Liver (tissue), 9 donors: Measurements from ENCODE around the gene ZC4H2. TPM values are rescaled to one million over a fixed set of nuclear protein-coding genes. Genes with fewer than 3 reads are reported as not detected.

Experiments
- DNase-seq: peaks from one replicate; pipeline ENCODE4 v3.0.0-alpha.2; 2017; ENCODE audit warnings: low spot score
- H3K27ac ChIP-seq, 2 donors: one replicate each; pipeline ENCODE4 v1.7.0; 2013; ENCODE audit warnings: inconsistent platforms in 2 of 2, low read length in 2 of 2, control low read depth in 1 of 2, low read depth in 1 of 2, mild to moderate bottlenecking in 1 of 2
- H3K27me3 ChIP-seq, 4 donors: one replicate each; pipeline versions ENCODE4 v1.6.1 to v1.7.0; 2013; ENCODE audit warnings: low read length in 3 of 4, inconsistent platforms in 1 of 4, mild to moderate bottlenecking in 1 of 4, moderate library complexity in 1 of 4; ENCODE audit not compliant: control insufficient read depth in 4 of 4, insufficient read depth in 4 of 4
- H3K36me3 ChIP-seq, 4 donors: one replicate each; pipeline versions ENCODE4 v1.6.1 to v1.7.0; 2013; ENCODE audit warnings: low read length in 3 of 4, mild to moderate bottlenecking in 3 of 4, low read depth in 1 of 4, moderate library complexity in 1 of 4; ENCODE audit not compliant: control insufficient read depth in 4 of 4, insufficient read depth in 3 of 4
- H3K4me1 ChIP-seq, 4 donors: one replicate each; pipeline versions ENCODE4 v1.6.1 to v1.7.0; 2013; ENCODE audit warnings: low read length in 3 of 4, mild to moderate bottlenecking in 3 of 4, moderate library complexity in 1 of 4; ENCODE audit not compliant: control insufficient read depth in 4 of 4, insufficient read depth in 4 of 4
- H3K4me3 ChIP-seq, 3 donors: one replicate each; pipeline versions ENCODE4 v1.6.1 to v1.7.0; 2013; ENCODE audit warnings: low read length in 3 of 3, control low read depth in 1 of 3, low read depth in 1 of 3, mild to moderate bottlenecking in 1 of 3
- H3K9ac ChIP-seq, 2 donors: one replicate each; pipeline ENCODE4 v1.7.0; 2013; ENCODE audit warnings: low read length in 2 of 2, mild to moderate bottlenecking in 2 of 2, moderate library complexity in 2 of 2, control low read depth in 1 of 2, low read depth in 1 of 2
- H3K9me3 ChIP-seq, 4 donors: one replicate each; pipeline versions ENCODE4 v1.6.1 to v1.7.0; 2013; ENCODE audit warnings: low read length in 3 of 4; ENCODE audit not compliant: control insufficient read depth in 4 of 4
- EGR1 ChIP-seq, 2 donors: IDR thresholded peaks; 2 replicates each; pipeline ENCODE4 v1.6.1; 2016 to 2018; ENCODE audit warnings: antibody characterized with exemption in 2 of 2, low read depth in 2 of 2
- FOXA1 ChIP-seq: IDR thresholded peaks from 2 replicates; pipeline ENCODE4 v1.6.1; 2016; ENCODE audit warnings: antibody characterized with exemption
- FOXA2 ChIP-seq: IDR thresholded peaks from 2 replicates; pipeline ENCODE4 v1.6.1; 2016; ENCODE audit warnings: antibody characterized with exemption
- GABPA ChIP-seq, 2 donors: IDR thresholded peaks in 1 of 2; conservative IDR thresholded peaks in 1 of 2; 2 replicates each; pipeline ENCODE4 v1.6.1; 2016; ENCODE audit warnings: antibody characterized with exemption in 2 of 2, mild to moderate bottlenecking in 1 of 2, moderate library complexity in 1 of 2
- HNF4A ChIP-seq, 2 donors: conservative IDR thresholded peaks; 2 replicates each; pipeline ENCODE4 v1.6.1; 2016; ENCODE audit warnings: antibody characterized with exemption in 2 of 2, mild to moderate bottlenecking in 2 of 2
- HNF4G ChIP-seq: IDR thresholded peaks from 2 replicates; pipeline ENCODE4 v1.6.1; 2016; ENCODE audit warnings: antibody characterized with exemption
- JUND ChIP-seq, 2 donors: IDR thresholded peaks; 2 replicates each; pipeline ENCODE4 v1.6.1; 2016; ENCODE audit warnings: antibody characterized with exemption in 2 of 2
- NR2F2 ChIP-seq: IDR thresholded peaks from 2 replicates; pipeline ENCODE4 v1.6.1; 2016; ENCODE audit warnings: antibody characterized with exemption
- RAD21 ChIP-seq, 2 donors: IDR thresholded peaks; 2 replicates each; pipeline ENCODE4 v1.6.1; 2016; ENCODE audit warnings: antibody characterized with exemption in 2 of 2, mild to moderate bottlenecking in 2 of 2
- RXRA ChIP-seq, 2 donors: IDR thresholded peaks; 2 replicates each; pipeline ENCODE4 v1.6.1; 2017 to 2018; ENCODE audit warnings: antibody characterized with exemption in 2 of 2, mild to moderate bottlenecking in 1 of 2
- SP1 ChIP-seq: IDR thresholded peaks from 2 replicates; pipeline ENCODE4 v1.6.1; 2018; ENCODE audit warnings: antibody characterized with exemption, mild to moderate bottlenecking
- TAF1 ChIP-seq: conservative IDR thresholded peaks from 2 replicates; pipeline ENCODE4 v1.6.1; 2016; ENCODE audit warnings: antibody characterized with exemption, mild to moderate bottlenecking
- YY1 ChIP-seq: IDR thresholded peaks from 2 replicates; pipeline ENCODE4 v1.6.1; 2016; ENCODE audit warnings: antibody characterized with exemption, mild to moderate bottlenecking
- WGBS: extraction: QIAGEN DNeasy Blood & Tissue Kit; methylation state at CpG from one replicate; pipeline ENCODE4 v1.1.7; 2013; 5-methylcytosine and 5-hydroxymethylcytosine counted together
- polyA plus RNA-seq, 2 donors: library from polyadenylated mRNA; stranded (reverse) in 1 of 2; unstranded in 1 of 2; fragments of 200-250 nt in 1 of 2; fragments of >200 nt in 1 of 2; fragmentation: Nextera tagmentation in 1 of 2; extraction: Ambion mirVana in 1 of 2; gene quantifications; one replicate each; pipeline versions ENCODE4 v1.2.1 to v1.2.3, GENCODE V29; 2013 to 2015
- total RNA-seq, 2 donors: library from RNA; depleted of rRNA; stranded (reverse); fragments of >200 nt; gene quantifications; one replicate each; pipeline ENCODE4 v1.2.3, GENCODE V29; 2014
- TF ChIP-seq, protein P1 (sequence below): IDR thresholded peaks from 2 replicates; pipeline ENCODE4 v1.6.1; 2016; ENCODE audit warnings: antibody characterized with exemption
- TF ChIP-seq, protein P2 (sequence below): IDR thresholded peaks from 2 replicates; pipeline ENCODE4 v1.6.1; 2016; ENCODE audit warnings: antibody characterized with exemption, mild to moderate bottlenecking
- TF ChIP-seq, protein P3 (sequence below): fragments of 150-350 bp; IDR thresholded peaks from 2 replicates; pipeline ENCODE4 v1.5.1; 2017; ENCODE audit warnings: improper control_type of control experiment, low read depth, low read length; ENCODE audit not compliant: missing input control
- TF ChIP-seq, protein P4 (sequence below): IDR thresholded peaks from 2 replicates; pipeline ENCODE4 v1.6.1; 2016; ENCODE audit warnings: antibody characterized with exemption
- TF ChIP-seq, protein P5 (sequence below): IDR thresholded peaks from 2 replicates; pipeline ENCODE4 v1.6.1; 2016; ENCODE audit warnings: antibody characterized with exemption
- donor health status: healthy.
- donor health status: healthy.
- donor health status: healthy.
- donor health status: healthy.
- donor health status: healthy.

ZC4H2 gene
- total and polyA plus RNA-seq, 4 donors: 1.8 to 5.2 (median 2.4) TPM

DNA sequence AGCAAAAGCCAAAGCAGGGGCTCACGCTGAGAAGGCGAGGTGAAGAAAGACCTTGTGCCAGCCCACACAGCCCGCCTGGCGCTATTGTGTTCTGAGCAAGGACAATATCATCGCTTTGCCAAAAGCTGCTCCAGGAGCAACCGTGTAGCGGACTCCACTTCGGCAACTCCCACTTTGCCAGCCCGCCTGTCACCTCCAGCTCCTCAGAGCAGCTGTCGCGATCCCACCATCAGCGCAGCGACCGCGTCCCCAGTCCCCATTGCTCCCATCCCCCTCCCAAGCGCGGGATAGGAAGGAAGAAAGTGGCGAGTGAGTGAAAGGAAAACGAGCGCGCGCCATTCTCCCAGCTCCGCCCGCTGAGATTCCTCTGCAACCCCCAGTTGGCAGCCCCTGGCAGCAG, 759 bp downstream of the ZC4H2 start (continued):
- TF ChIP-seq, protein P1, sequence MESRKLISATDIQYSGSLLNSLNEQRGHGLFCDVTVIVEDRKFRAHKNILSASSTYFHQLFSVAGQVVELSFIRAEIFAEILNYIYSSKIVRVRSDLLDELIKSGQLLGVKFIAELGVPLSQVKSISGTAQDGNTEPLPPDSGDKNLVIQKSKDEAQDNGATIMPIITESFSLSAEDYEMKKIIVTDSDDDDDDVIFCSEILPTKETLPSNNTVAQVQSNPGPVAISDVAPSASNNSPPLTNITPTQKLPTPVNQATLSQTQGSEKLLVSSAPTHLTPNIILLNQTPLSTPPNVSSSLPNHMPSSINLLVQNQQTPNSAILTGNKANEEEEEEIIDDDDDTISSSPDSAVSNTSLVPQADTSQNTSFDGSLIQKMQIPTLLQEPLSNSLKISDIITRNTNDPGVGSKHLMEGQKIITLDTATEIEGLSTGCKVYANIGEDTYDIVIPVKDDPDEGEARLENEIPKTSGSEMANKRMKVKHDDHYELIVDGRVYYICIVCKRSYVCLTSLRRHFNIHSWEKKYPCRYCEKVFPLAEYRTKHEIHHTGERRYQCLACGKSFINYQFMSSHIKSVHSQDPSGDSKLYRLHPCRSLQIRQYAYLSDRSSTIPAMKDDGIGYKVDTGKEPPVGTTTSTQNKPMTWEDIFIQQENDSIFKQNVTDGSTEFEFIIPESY: no peak
- TF ChIP-seq JUND (IDR thresholded peaks at IDR 0.05) (no peak), RAD21 (IDR thresholded peaks at IDR 0.05) (no peak)

DNA sequence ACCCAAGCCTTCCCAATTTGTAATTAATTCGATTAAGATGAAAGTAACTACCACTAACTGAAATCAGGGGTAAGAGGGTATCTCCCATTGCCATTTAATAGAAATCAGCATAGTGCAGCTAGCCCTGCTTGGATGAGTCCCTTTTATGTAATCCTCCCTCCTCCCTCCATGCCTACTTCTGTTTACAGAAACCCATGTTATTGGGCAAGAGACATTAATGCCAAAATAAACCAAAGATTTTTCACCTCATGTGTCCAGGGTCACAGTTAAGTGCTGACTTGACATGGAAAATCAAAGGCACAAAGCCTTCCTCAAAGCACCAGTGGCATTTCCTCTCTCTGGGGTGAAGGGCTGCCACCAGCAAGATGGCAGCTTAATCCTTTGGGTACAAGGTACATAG, 50.8 kb downstream of the ZC4H2 start:
- Histone ChIP-seq H3K27me3 (no peaks in the 10 kb centered on the region), H3K9me3 (peaks cover 0 to 6% (median under 1%) of the 10 kb centered on the region in 4 donors), H3K4me3 (no peak overlapping the region), H3K27ac (no peak overlapping the region), H3K9ac (no peak overlapping the region), H3K4me1 (peaks cover 0 to 12% (median 4%) of the 10 kb centered on the region in 4 donors), H3K36me3 (no peaks in the 10 kb centered on the region)
- TF ChIP-seq GABPA (IDR thresholded peaks at IDR 0.05 in 1 of 2, conservative IDR thresholded peaks at IDR 0.05 in 1 of 2): no peak
- TF ChIP-seq, protein P2, sequence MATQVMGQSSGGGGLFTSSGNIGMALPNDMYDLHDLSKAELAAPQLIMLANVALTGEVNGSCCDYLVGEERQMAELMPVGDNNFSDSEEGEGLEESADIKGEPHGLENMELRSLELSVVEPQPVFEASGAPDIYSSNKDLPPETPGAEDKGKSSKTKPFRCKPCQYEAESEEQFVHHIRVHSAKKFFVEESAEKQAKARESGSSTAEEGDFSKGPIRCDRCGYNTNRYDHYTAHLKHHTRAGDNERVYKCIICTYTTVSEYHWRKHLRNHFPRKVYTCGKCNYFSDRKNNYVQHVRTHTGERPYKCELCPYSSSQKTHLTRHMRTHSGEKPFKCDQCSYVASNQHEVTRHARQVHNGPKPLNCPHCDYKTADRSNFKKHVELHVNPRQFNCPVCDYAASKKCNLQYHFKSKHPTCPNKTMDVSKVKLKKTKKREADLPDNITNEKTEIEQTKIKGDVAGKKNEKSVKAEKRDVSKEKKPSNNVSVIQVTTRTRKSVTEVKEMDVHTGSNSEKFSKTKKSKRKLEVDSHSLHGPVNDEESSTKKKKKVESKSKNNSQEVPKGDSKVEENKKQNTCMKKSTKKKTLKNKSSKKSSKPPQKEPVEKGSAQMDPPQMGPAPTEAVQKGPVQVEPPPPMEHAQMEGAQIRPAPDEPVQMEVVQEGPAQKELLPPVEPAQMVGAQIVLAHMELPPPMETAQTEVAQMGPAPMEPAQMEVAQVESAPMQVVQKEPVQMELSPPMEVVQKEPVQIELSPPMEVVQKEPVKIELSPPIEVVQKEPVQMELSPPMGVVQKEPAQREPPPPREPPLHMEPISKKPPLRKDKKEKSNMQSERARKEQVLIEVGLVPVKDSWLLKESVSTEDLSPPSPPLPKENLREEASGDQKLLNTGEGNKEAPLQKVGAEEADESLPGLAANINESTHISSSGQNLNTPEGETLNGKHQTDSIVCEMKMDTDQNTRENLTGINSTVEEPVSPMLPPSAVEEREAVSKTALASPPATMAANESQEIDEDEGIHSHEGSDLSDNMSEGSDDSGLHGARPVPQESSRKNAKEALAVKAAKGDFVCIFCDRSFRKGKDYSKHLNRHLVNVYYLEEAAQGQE: no peak
- no peak for TF ChIP-seq NR2F2
- TF ChIP-seq TAF1: no peak
- TF ChIP-seq HNF4A (conservative IDR thresholded peaks at IDR 0.05): peak; percentile 10 to 56
- TF ChIP-seq, protein P3, sequence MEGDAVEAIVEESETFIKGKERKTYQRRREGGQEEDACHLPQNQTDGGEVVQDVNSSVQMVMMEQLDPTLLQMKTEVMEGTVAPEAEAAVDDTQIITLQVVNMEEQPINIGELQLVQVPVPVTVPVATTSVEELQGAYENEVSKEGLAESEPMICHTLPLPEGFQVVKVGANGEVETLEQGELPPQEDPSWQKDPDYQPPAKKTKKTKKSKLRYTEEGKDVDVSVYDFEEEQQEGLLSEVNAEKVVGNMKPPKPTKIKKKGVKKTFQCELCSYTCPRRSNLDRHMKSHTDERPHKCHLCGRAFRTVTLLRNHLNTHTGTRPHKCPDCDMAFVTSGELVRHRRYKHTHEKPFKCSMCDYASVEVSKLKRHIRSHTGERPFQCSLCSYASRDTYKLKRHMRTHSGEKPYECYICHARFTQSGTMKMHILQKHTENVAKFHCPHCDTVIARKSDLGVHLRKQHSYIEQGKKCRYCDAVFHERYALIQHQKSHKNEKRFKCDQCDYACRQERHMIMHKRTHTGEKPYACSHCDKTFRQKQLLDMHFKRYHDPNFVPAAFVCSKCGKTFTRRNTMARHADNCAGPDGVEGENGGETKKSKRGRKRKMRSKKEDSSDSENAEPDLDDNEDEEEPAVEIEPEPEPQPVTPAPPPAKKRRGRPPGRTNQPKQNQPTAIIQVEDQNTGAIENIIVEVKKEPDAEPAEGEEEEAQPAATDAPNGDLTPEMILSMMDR: no peak
- TF ChIP-seq, protein P4, sequence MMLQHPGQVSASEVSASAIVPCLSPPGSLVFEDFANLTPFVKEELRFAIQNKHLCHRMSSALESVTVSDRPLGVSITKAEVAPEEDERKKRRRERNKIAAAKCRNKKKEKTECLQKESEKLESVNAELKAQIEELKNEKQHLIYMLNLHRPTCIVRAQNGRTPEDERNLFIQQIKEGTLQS: no peak
- no peak for TF ChIP-seq YY1
- TF ChIP-seq JUND (IDR thresholded peaks at IDR 0.05): no peak
- peak; percentile 43 to 64 for TF ChIP-seq RXRA (IDR thresholded peaks at IDR 0.05)
- TF ChIP-seq, protein P5, sequence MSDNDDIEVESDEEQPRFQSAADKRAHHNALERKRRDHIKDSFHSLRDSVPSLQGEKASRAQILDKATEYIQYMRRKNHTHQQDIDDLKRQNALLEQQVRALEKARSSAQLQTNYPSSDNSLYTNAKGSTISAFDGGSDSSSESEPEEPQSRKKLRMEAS: peak; percentile 24
- no peak for TF ChIP-seq SP1
- no peak for TF ChIP-seq HNF4G
- no peak for TF ChIP-seq EGR1 (IDR thresholded peaks at IDR 0.05; ENCODE audit: low read depth in 2 of 2)
- peak; percentile 66 for TF ChIP-seq FOXA2
- TF ChIP-seq FOXA1: peak; percentile 36
- TF ChIP-seq, protein P1: no peak
- peak; percentile 11 to 31 for TF ChIP-seq RAD21 (IDR thresholded peaks at IDR 0.05)
- no peak for DNase-seq
- 98% methylated on average over 1 of the region's 1 CpG for WGBS
